ENCODE data around the gene NWD2. TPM values are rescaled to one million over a fixed set of nuclear protein-coding genes. Genes with fewer than 3 reads are reported as not detected.

NWD2 gene
- polyA plus RNA-seq, 2 donors, result under 0.01 to 0.05 TPM

- no peaks in the 10 kb centered on the region for H3K36me3 ChIP-seq (ENCODE audit: control insufficient read depth in 2 of 2, insufficient read depth in 2 of 2, low read length in 1 of 2)
- H3K27ac ChIP-seq (ENCODE audit: low read depth in 2 of 2, low read length in 1 of 2), result no peak overlapping the region
- no peak overlapping the region for H3K4me3 ChIP-seq (ENCODE audit: low read depth in 1 of 2, low read length in 2 of 2)
- H3K27me3 ChIP-seq (ENCODE audit: control insufficient read depth in 1 of 2, insufficient read depth in 2 of 2, low read length in 2 of 2), result no peaks in the 10 kb centered on the region
- no peaks in the 10 kb centered on the region for H3K9me3 ChIP-seq (ENCODE audit: control insufficient read depth in 2 of 2, insufficient read depth in 1 of 2, low read depth in 1 of 2, low read length in 1 of 2)
- H3K4me1 ChIP-seq (ENCODE audit: control insufficient read depth in 2 of 2, insufficient read depth in 2 of 2, low read length in 1 of 2), result no peaks in the 10 kb centered on the region
Measured at GRCh38 chr4:37429906-37430305, 185.4 kb downstream of the NWD2 start.

- no peak overlapping the region for H3K4me3 ChIP-seq (ENCODE audit: low read depth in 1 of 2, low read length in 2 of 2)
- no peaks in the 10 kb centered on the region for H3K9me3 ChIP-seq (ENCODE audit: control insufficient read depth in 2 of 2, insufficient read depth in 1 of 2, low read depth in 1 of 2, low read length in 1 of 2)
- H3K36me3 ChIP-seq (ENCODE audit: control insufficient read depth in 2 of 2, insufficient read depth in 2 of 2, low read length in 1 of 2), result no peaks in the 10 kb centered on the region
- no peaks in the 10 kb centered on the region for H3K4me1 ChIP-seq (ENCODE audit: control insufficient read depth in 2 of 2, insufficient read depth in 2 of 2, low read length in 1 of 2)
- 64 to 66% methylated on average over 3 of the region's 3 CpGs for WGBS, 2 donors
- no peaks in the 10 kb centered on the region for H3K27me3 ChIP-seq (ENCODE audit: control insufficient read depth in 1 of 2, insufficient read depth in 2 of 2, low read length in 2 of 2)
- no peak overlapping the region for H3K27ac ChIP-seq (ENCODE audit: low read depth in 2 of 2, low read length in 1 of 2)
Measured at GRCh38 chr4:37430718-37431416, 186.3 kb downstream of the NWD2 start.

- H3K36me3 ChIP-seq (ENCODE audit: control insufficient read depth in 2 of 2, insufficient read depth in 2 of 2, low read length in 1 of 2), result no peaks in the 10 kb centered on the region
- H3K27ac ChIP-seq (ENCODE audit: low read depth in 2 of 2, low read length in 1 of 2), result no peak overlapping the region
- WGBS, 2 donors, result 15 to 20% methylated on average over 1 of the region's 1 CpG
- H3K27me3 ChIP-seq (ENCODE audit: control insufficient read depth in 1 of 2, insufficient read depth in 2 of 2, low read length in 2 of 2), result no peaks in the 10 kb centered on the region
- no peaks in the 10 kb centered on the region for H3K4me1 ChIP-seq (ENCODE audit: control insufficient read depth in 2 of 2, insufficient read depth in 2 of 2, low read length in 1 of 2)
- no peaks in the 10 kb centered on the region for H3K9me3 ChIP-seq (ENCODE audit: control insufficient read depth in 2 of 2, insufficient read depth in 1 of 2, low read depth in 1 of 2, low read length in 1 of 2)
- no peak overlapping the region for H3K4me3 ChIP-seq (ENCODE audit: low read depth in 1 of 2, low read length in 2 of 2)
Measured at GRCh38 chr4:37431417-37431743, 186.8 kb downstream of the NWD2 start.

- H3K27ac ChIP-seq (ENCODE audit: low read depth in 2 of 2, low read length in 1 of 2), result no peak overlapping the region
- no peaks in the 10 kb centered on the region for H3K4me1 ChIP-seq (ENCODE audit: control insufficient read depth in 2 of 2, insufficient read depth in 2 of 2, low read length in 1 of 2)
- no peaks in the 10 kb centered on the region for H3K9me3 ChIP-seq (ENCODE audit: control insufficient read depth in 2 of 2, insufficient read depth in 1 of 2, low read depth in 1 of 2, low read length in 1 of 2)
- 39 to 46% methylated on average over 3 of the region's 3 CpGs for WGBS, 2 donors
- H3K27me3 ChIP-seq (ENCODE audit: control insufficient read depth in 1 of 2, insufficient read depth in 2 of 2, low read length in 2 of 2), result no peaks in the 10 kb centered on the region
- H3K4me3 ChIP-seq (ENCODE audit: low read depth in 1 of 2, low read length in 2 of 2), result no peak overlapping the region
- H3K36me3 ChIP-seq (ENCODE audit: control insufficient read depth in 2 of 2, insufficient read depth in 2 of 2, low read length in 1 of 2), result no peaks in the 10 kb centered on the region
Measured at GRCh38 chr4:37434469-37434868, 189.9 kb downstream of the NWD2 start.

- Histone ChIP-seq H3K36me3 (ENCODE audit: control insufficient read depth in 2 of 2, insufficient read depth in 2 of 2, low read length in 1 of 2) (no peaks in the 10 kb centered on the region), H3K4me1 (ENCODE audit: control insufficient read depth in 2 of 2, insufficient read depth in 2 of 2, low read length in 1 of 2) (peaks cover 0 to 6% of the 10 kb centered on the region in 2 donors), H3K27ac (ENCODE audit: low read depth in 2 of 2, low read length in 1 of 2) (no peak overlapping the region), H3K4me3 (ENCODE audit: low read depth in 1 of 2, low read length in 2 of 2) (no peak overlapping the region), H3K9me3 (ENCODE audit: control insufficient read depth in 2 of 2, insufficient read depth in 1 of 2, low read depth in 1 of 2, low read length in 1 of 2) (no peaks in the 10 kb centered on the region), H3K27me3 (ENCODE audit: control insufficient read depth in 1 of 2, insufficient read depth in 2 of 2, low read length in 2 of 2) (no peaks in the 10 kb centered on the region)
- WGBS, 2 donors, result 91 to 100% methylated on average over 1 of the region's 1 CpG
Measured at GRCh38 chr4:37436546-37436945, 192.0 kb downstream of the NWD2 start.

- no peak overlapping the region for H3K4me3 ChIP-seq (ENCODE audit: low read depth in 1 of 2, low read length in 2 of 2)
- H3K27me3 ChIP-seq (ENCODE audit: control insufficient read depth in 1 of 2, insufficient read depth in 2 of 2, low read length in 2 of 2), result no peaks in the 10 kb centered on the region
- H3K9me3 ChIP-seq (ENCODE audit: control insufficient read depth in 2 of 2, insufficient read depth in 1 of 2, low read depth in 1 of 2, low read length in 1 of 2), result no peaks in the 10 kb centered on the region
- WGBS, 2 donors, result 65 to 66% methylated on average over 4 of the region's 4 CpGs
- peaks cover 0 to 6% of the 10 kb centered on the region in 2 donors for H3K4me1 ChIP-seq (ENCODE audit: control insufficient read depth in 2 of 2, insufficient read depth in 2 of 2, low read length in 1 of 2)
- no peaks in the 10 kb centered on the region for H3K36me3 ChIP-seq (ENCODE audit: control insufficient read depth in 2 of 2, insufficient read depth in 2 of 2, low read length in 1 of 2)
- H3K27ac ChIP-seq (ENCODE audit: low read depth in 2 of 2, low read length in 1 of 2), result no peak overlapping the region
Measured at GRCh38 chr4:37437163-37437562, 192.6 kb downstream of the NWD2 start.

- Histone ChIP-seq H3K27me3 (ENCODE audit: control insufficient read depth in 1 of 2, insufficient read depth in 2 of 2, low read length in 2 of 2) (no peaks in the 10 kb centered on the region), H3K4me1 (ENCODE audit: control insufficient read depth in 2 of 2, insufficient read depth in 2 of 2, low read length in 1 of 2) (peaks cover 0 to 6% of the 10 kb centered on the region in 2 donors), H3K27ac (ENCODE audit: low read depth in 2 of 2, low read length in 1 of 2) (no peak overlapping the region), H3K9me3 (ENCODE audit: control insufficient read depth in 2 of 2, insufficient read depth in 1 of 2, low read depth in 1 of 2, low read length in 1 of 2) (no peaks in the 10 kb centered on the region), H3K4me3 (ENCODE audit: low read depth in 1 of 2, low read length in 2 of 2) (no peak overlapping the region), H3K36me3 (ENCODE audit: control insufficient read depth in 2 of 2, insufficient read depth in 2 of 2, low read length in 1 of 2) (no peaks in the 10 kb centered on the region)
- WGBS, 2 donors, result 61 to 74% methylated on average over 8 of the region's 8 CpGs
Measured at GRCh38 chr4:37438564-37439279, 194.2 kb downstream of the NWD2 start.

- 72 to 74% methylated on average over 5 of the region's 5 CpGs for WGBS, 2 donors
- H3K36me3 ChIP-seq (ENCODE audit: control insufficient read depth in 2 of 2, insufficient read depth in 2 of 2, low read length in 1 of 2), result no peaks in the 10 kb centered on the region
- peaks cover 0 to 6% of the 10 kb centered on the region in 2 donors for H3K4me1 ChIP-seq (ENCODE audit: control insufficient read depth in 2 of 2, insufficient read depth in 2 of 2, low read length in 1 of 2)
- H3K27me3 ChIP-seq (ENCODE audit: control insufficient read depth in 1 of 2, insufficient read depth in 2 of 2, low read length in 2 of 2), result peaks cover 0 to under 1% of the 10 kb centered on the region in 2 donors
- peaks cover 0 to under 1% of the 10 kb centered on the region in 2 donors for H3K9me3 ChIP-seq (ENCODE audit: control insufficient read depth in 2 of 2, insufficient read depth in 1 of 2, low read depth in 1 of 2, low read length in 1 of 2)
- no peak overlapping the region for H3K4me3 ChIP-seq (ENCODE audit: low read depth in 1 of 2, low read length in 2 of 2)
- peak overlapping the region in 1 of 2 donors; percentile 38 for H3K27ac ChIP-seq (ENCODE audit: low read depth in 2 of 2, low read length in 1 of 2)
Measured at GRCh38 chr4:37439809-37440474, 195.4 kb downstream of the NWD2 start.

- peaks cover 0 to 3% of the 10 kb centered on the region in 2 donors for H3K9me3 ChIP-seq (ENCODE audit: control insufficient read depth in 2 of 2, insufficient read depth in 1 of 2, low read depth in 1 of 2, low read length in 1 of 2)
- H3K36me3 ChIP-seq (ENCODE audit: control insufficient read depth in 2 of 2, insufficient read depth in 2 of 2, low read length in 1 of 2), result no peaks in the 10 kb centered on the region
- H3K4me3 ChIP-seq (ENCODE audit: low read depth in 1 of 2, low read length in 2 of 2), result no peak overlapping the region
- WGBS, 2 donors, result 74 to 79% methylated on average over 2 of the region's 2 CpGs
- H3K27me3 ChIP-seq (ENCODE audit: control insufficient read depth in 1 of 2, insufficient read depth in 2 of 2, low read length in 2 of 2), result peaks cover 0 to 2% of the 10 kb centered on the region in 2 donors
- peak overlapping the region in 1 of 2 donors; percentile 38 for H3K27ac ChIP-seq (ENCODE audit: low read depth in 2 of 2, low read length in 1 of 2)
- peaks cover 0 to 6% of the 10 kb centered on the region in 2 donors for H3K4me1 ChIP-seq (ENCODE audit: control insufficient read depth in 2 of 2, insufficient read depth in 2 of 2, low read length in 1 of 2)
Measured at GRCh38 chr4:37440501-37440900, 196.0 kb downstream of the NWD2 start.

All from esophagus (tissue), 2 donors.